Urinary bladder (tissue), 4 donors: ENCODE results near the gene CNOT6L. TPM values are rescaled to one million over a fixed set of nuclear protein-coding genes. Genes with fewer than 3 reads are reported as not detected.

Source experiments
- DNase-seq: peaks from one replicate; pipeline ENCODE4 v3.0.0-alpha.2; 2015; ENCODE audit errors: extremely low spot score
- H3K27ac ChIP-seq: one replicate; pipeline ENCODE4 v1.5.1; 2013; ENCODE audit warnings: low read depth, mild to moderate bottlenecking, moderate library complexity
- H3K36me3 ChIP-seq: one replicate; pipeline ENCODE4 v1.6.1; 2013; ENCODE audit warnings: mild to moderate bottlenecking, moderate library complexity; ENCODE audit not compliant: insufficient read depth
- H3K4me1 ChIP-seq: one replicate; pipeline ENCODE4 v1.6.1; 2013; ENCODE audit warnings: mild to moderate bottlenecking, moderate library complexity; ENCODE audit not compliant: insufficient read depth
- H3K4me3 ChIP-seq: one replicate; pipeline ENCODE4 v1.5.1; 2013; ENCODE audit warnings: low read depth, low read length
- WGBS: extraction: QIAGEN DNeasy Blood & Tissue Kit; methylation state at CpG from one replicate; pipeline ENCODE4 v1.1.7; 2013; 5-methylcytosine and 5-hydroxymethylcytosine counted together
- polyA plus RNA-seq: library from polyadenylated mRNA; stranded (reverse); fragments of 200-250 nt; gene quantifications from one replicate; pipeline ENCODE4 v1.2.3, GENCODE V29; 2013
- small RNA-seq: library from RNA; depleted of rRNA; stranded (forward); fragments of <200 nt; gene quantifications from one replicate; pipeline ENCODE3, GENCODE V24; 2014
- total RNA-seq: library from RNA; depleted of rRNA; stranded (reverse); fragments of >200 nt; gene quantifications from one replicate; pipeline ENCODE4 v1.2.3, GENCODE V29; 2014
- donor health status: healthy with polysubstance abuse.
- donor health status: healthy.

Gene CNOT6L
- total and polyA plus RNA-seq, 2 donors: 11.8 to 51.7 TPM

DNA sequence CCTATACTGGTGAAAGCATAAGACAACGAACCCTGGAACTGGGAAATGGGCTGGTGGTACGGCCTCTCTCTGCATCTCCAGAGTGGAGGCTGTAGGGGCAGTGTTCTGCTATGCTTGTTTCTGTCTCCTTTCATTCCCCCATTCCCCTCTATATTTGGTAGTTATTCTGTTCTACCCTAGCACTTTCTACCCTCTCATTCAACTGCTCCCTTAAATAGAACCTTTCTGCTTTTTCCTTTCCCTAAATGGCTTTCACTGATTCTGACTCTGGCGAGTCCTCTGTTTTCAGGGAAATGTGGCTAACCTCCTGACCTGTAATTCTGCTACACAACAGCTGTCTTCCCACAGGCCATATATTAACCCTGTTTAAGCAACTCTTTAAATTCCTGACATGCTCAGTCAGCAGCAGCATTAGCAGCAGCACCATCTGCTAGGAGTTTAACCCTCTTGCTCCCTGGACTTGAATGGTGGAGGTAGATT is 119.4 kb downstream of the CNOT6L start:
- Histone ChIP-seq H3K4me3 (no peak overlapping the region), H3K27ac (no peak overlapping the region), H3K4me1 (no peaks in the 10 kb centered on the region), H3K36me3 (no peaks in the 10 kb centered on the region)
- WGBS: 34% methylated on average over 3 of the region's 3 CpGs
- peak; percentile 36 for DNase-seq

DNA sequence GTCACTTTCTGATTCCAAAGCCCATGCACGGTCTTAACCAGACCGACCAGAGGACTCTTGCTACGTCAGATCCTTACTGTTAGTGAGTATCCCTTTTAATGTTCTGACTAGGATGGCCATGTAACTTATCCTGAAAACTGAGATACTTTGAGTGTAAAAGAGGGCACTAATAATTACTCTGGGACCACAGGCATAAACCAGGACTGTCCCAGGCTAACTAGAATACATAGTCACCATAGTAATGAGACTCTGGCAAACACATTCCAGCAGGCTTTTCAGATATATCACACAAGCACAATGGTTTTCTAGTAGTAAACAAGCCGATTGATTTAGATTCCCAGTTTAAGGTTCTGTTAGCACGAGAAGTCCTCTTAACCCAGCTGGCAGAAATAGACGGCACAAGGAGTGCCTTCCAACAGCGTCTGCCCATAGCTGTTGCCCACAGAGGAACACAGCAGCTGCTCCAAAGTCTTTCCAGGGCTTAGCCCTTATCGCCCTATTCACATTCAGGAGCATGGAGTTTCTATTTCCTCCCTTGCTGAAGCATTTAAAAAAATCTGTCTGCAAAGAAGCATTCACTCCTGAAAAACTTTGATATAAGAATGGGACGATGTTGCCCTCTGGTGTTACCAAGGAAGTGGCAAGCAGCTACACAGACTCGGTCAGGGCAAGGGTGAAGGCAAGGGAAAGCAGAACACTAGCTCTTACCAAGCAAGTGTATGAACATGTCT is 121.1 kb downstream of the CNOT6L start:
- Histone ChIP-seq H3K27ac (no peak overlapping the region), H3K36me3 (no peaks in the 10 kb centered on the region), H3K4me1 (no peaks in the 10 kb centered on the region), H3K4me3 (no peak overlapping the region)
- WGBS: 36% methylated on average over 10 of the region's 10 CpGs
- DNase-seq: no peak

DNA sequence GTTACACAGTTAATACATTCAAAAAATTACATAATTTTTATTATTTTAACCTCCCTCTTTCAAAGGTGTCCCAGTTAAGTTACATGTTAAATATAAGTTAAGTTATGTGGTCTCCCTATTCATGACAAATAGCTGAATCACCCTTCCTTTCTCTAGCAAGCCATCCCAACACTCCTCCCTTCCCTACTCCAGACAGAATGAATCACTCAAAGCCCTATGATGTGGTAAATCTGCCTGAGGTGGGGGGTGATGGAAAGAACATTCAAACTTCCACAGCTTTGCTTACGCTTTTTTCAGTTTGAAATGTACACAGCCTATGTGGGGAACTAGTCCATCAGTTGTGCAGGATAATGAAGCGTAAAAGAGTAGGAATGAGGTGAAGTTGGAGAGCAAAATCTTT is 123.4 kb downstream of the CNOT6L start:
- Histone ChIP-seq H3K4me3 (no peak overlapping the region), H3K4me1 (no peaks in the 10 kb centered on the region), H3K27ac (no peak overlapping the region), H3K36me3 (no peaks in the 10 kb centered on the region)
- WGBS: 86% methylated on average over 2 of the region's 2 CpGs
- DNase-seq: no peak

DNA sequence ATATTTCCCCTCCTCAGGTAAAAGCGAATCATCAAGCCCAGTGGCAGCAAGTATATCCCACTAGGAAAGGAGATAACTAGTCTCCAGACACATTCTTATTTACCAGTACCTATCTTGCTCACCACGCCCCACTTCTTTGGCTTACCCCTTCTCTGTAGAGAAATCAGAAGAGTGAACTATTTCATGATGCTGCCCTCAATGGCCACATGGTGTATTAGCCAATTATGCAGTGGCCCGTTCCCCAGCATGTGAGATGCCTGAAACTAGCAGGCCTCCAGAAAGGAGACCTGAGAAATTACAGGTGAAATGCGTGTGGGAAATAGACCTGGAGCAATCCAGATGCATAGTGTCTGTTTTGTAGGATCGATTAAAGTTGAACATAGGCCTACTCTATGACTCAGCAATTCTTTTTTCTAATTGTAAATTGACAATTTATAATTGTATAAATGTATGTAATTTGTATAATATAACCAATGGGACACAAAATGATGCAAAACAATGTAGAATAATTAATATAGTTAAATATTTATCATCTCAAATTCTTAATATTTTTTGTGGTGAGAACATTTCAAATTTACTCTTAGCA is 126.2 kb downstream of the CNOT6L start:
- Histone ChIP-seq H3K4me3 (no peak overlapping the region), H3K27ac (no peak overlapping the region), H3K4me1 (no peaks in the 10 kb centered on the region), H3K36me3 (no peaks in the 10 kb centered on the region)
- no peak for DNase-seq
- 96% methylated on average over 5 of the region's 5 CpGs for WGBS

DNA sequence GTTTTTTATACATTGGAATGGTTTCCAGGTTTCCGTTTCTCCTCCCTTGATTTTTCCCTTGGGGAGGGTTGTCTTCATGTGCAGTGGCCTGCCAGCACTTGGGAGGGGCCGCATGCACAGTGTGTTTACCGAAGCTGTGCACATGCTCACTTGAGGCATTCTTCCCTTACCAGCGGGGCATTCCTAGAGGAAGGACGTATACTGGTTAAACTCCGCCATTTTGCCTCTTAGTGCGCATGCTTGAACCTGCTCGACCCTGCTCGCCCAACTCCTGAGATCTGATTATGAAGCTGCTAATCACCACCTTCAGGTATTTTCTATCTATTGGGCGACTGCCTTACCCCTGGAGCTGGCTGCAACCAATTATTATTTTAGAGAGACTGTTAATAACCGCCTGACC is 137.4 kb downstream of the CNOT6L start:
- Histone ChIP-seq H3K4me1 (no peaks in the 10 kb centered on the region), H3K36me3 (no peaks in the 10 kb centered on the region), H3K27ac (no peak overlapping the region), H3K4me3 (no peak overlapping the region)
- 92% methylated on average over 11 of the region's 11 CpGs for WGBS
- DNase-seq: no peak

DNA sequence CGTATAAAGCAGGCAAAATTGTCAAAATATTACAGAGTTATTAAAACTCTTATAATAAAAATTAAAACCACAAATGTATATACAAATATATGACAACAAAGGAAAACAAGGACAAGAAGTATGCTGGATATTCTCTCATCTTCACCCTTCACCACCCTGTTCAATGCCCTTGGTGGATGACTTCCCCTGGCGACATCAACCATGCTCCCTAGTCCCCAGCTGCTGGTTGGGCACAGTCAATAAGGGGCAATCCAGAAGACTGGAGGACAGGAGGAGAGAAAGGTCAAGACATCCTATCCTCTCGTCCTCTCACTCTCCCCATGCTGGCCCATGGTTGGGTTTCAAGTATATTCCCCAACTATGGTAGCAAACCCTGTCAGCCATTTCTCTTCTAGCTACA is 142.3 kb downstream of the CNOT6L start:
- no peak overlapping the region for H3K4me3 ChIP-seq
- no peaks in the 10 kb centered on the region for H3K4me1 ChIP-seq
- H3K27ac ChIP-seq: no peak overlapping the region
- WGBS: 91% methylated on average over 3 of the region's 3 CpGs
- no peak for DNase-seq
- no peaks in the 10 kb centered on the region for H3K36me3 ChIP-seq

DNA sequence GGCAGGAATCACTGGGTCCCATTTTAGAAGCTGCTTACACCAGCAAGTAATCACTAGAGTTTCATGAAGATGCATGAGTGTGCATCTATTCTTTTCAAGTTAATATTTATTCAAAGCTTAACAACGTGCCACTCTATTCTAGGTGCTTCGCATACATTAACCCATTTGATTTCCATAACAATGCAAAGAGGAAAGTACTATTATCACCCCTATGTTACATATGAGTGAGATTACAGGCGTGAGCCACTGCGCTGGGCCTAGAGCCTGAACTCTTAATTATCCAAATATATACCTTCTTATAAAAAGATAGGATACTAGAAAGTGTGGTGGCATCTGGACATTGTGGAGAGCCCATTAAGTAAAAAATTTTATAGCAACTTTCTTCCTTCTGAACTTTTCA is 148.1 kb downstream of the CNOT6L start:
- no peak overlapping the region for H3K4me3 ChIP-seq
- no peak for DNase-seq
- WGBS: 90% methylated on average over 4 of the region's 4 CpGs
- H3K4me1 ChIP-seq: no peaks in the 10 kb centered on the region
- H3K27ac ChIP-seq: no peak overlapping the region
- H3K36me3 ChIP-seq: no peaks in the 10 kb centered on the region

DNA sequence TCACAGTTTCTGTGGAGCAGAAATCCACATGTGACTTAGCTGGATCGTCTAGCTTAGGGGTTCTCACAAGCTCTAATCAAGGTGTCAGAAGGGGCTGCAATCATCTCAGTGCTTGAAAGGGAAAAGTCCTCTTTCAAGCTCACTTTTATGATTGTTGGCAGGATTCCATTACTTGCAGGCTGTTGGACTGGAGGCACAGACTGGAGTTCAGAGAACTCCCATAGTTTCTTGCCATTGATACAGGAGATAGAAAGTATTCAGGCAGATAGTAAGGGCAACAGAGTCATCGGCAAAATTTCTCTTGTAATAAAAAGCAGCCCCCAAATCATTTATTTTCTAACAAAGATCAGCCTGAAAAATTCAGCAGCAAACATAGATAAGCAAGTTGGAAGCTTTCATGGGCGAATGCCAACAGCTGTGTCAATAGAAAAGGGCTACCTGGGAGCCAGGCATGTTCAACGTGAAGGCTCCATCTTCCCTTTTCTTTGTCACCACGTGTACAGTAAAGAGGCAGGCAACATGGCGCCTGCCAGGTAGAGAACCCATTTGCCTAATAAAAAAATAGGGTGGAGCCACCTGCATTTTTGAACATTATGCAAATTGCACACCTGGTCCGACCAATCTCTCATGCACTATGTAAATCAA is 149.1 kb downstream of the CNOT6L start:
- no peak for DNase-seq
- no peak overlapping the region for H3K4me3 ChIP-seq
- H3K36me3 ChIP-seq: no peaks in the 10 kb centered on the region
- H3K4me1 ChIP-seq: peaks cover 1% of the 10 kb centered on the region
- H3K27ac ChIP-seq: no peak overlapping the region
- 66% methylated on average over 7 of the region's 7 CpGs for WGBS

DNA sequence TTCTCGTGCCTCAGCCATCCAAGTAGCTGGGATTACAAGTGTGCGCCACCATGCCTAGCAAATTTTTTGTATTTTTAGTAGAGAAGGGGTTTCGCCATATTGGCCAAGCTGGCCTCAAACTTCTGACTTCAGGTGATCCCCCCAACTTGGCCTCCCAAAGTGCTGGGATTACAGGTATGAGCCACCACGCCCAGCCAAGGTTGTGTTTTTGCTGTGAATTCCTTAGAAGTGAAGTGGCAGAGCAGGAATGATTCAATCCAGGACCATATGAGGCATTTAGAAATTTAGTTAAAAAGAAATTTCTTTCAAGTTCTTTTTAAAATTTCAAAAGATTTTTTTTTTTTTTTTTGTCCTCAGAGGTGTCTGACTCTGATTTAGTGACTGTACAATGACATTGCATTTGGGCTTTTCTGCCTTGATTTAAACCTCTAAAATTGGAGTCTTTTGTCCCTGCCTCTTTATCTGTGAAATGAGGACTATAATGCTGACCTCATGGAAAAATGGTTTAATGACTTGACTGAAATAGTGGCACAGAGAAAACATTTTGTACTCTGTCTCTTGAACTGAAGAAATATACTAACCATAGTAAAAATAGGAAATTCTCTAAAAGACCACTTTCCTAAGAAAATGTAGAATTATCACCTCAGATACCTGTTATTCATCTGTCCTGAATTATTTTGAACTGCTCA is 153.6 kb downstream of the CNOT6L start:
- H3K27ac ChIP-seq: no peak overlapping the region
- H3K4me1 ChIP-seq: peaks cover 1% of the 10 kb centered on the region
- WGBS: 92% methylated on average over 4 of the region's 4 CpGs
- DNase-seq: no peak
- H3K4me3 ChIP-seq: no peak overlapping the region
- no peaks in the 10 kb centered on the region for H3K36me3 ChIP-seq

Small RNA genes within 50 kb of the gene (small RNA-seq; reads per million reads assigned to genes)
- gene AC112225.1 (not detected), gene RF00612 (not detected)

Other genes starting within 250 kb of the CNOT6L start
- 1.7 TPM for gene CXCL13, start 213.5 kb downstream of the CNOT6L start, total RNA-seq
- gene CXCL13, start 213.5 kb downstream of the CNOT6L start, polyA plus RNA-seq: 0.10 TPM
- 42.8 TPM for gene MRPL1, start 43.5 kb upstream of the CNOT6L start, total RNA-seq
- 22.8 TPM for gene MRPL1, start 43.5 kb upstream of the CNOT6L start, polyA plus RNA-seq
- 20.5 TPM for gene FRAS1, start 238.0 kb upstream of the CNOT6L start, total RNA-seq
- gene FRAS1, start 238.0 kb upstream of the CNOT6L start, polyA plus RNA-seq: 0.27 TPM